Myocyte (in vitro differentiated cells): ENCODE measurements around the gene RHPN2. TPM values are rescaled to one million over a fixed set of nuclear protein-coding genes. Genes with fewer than 3 reads are reported as not detected.
A peak's percentile ranks its signal among the peaks of the same experiment; 100 is the strongest.
"Not testable (repeated sequence)": the region's sequence is repeated elsewhere in the genome, so short reads cannot be mapped to it uniquely, and the experiment has no call there.

Source experiments
- DNase-seq: peaks from one replicate; pipeline ENCODE4 v3.0.0-alpha.2; 2012; ENCODE audit warnings: low read depth
- total RNA-seq: library from RNA; depleted of rRNA; stranded (reverse); fragments of >200 nt; gene quantifications from 2 replicates; pipeline ENCODE4 v1.2.3, GENCODE V29; 2014

The RHPN2 gene
- total RNA-seq, 1 donor from 2014 or later: 13.9 TPM

DNA sequence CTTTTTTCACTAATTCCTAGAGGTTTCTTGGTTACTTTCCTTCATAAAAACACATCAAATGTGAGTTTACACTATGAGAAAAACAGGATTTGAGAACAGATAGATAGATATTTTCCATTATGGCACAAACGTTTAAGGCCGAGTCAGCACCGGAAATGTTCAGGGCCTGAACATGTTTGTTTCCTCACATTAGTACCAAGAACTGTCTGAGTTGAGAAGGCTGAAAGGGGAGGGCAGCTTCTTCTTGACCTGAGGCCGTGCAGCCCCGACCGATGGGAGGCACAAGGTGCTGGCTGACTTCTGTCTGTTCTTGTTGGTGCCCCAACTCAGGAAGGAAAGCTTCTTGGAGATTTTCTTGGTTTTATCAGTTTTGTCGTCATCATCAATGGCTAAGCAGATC, 84.9 kb downstream of the RHPN2 start:
- DNase-seq: not testable (repeated sequence)

DNA sequence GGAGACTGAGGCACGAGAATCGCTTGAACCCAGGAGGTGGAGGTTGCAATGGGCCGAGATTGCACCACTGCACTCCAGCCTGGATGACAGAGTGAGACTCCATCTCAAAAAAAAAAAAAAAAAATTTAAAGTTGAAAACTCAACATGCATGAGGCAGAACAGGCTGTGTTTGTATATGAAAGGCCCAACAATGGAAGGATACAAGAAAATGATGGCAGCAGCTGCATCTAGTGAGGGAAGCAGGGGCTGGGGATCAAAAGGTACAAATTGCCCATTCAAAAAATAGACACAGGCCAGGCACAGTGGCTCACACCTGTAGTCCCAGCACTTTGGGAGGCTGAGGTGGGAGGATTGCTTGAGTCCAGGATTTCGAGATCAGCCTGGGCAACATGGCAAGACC, 86.9 kb downstream of the RHPN2 start:
- DNase-seq: not testable (repeated sequence)

DNA sequence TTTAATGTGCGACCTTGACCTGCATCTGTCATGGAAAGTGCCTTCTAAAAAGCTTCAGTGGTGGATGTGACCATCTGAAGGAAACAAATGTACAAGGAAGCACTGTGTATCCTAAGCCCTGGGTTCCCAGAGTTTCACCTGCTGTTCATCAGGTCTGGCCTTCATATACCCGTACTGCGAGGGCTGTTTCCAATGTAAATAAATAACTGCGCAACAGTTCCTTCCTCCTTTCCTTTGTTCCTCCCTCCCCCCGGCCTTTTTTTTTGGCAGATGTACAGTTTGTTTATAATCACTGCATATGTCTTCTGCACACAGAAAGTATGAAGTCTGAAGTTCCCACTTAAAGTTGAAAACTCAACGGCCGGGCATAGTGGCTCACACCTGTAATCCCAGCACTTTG, 87.4 kb downstream of the RHPN2 start:
- no peak for DNase-seq

DNA sequence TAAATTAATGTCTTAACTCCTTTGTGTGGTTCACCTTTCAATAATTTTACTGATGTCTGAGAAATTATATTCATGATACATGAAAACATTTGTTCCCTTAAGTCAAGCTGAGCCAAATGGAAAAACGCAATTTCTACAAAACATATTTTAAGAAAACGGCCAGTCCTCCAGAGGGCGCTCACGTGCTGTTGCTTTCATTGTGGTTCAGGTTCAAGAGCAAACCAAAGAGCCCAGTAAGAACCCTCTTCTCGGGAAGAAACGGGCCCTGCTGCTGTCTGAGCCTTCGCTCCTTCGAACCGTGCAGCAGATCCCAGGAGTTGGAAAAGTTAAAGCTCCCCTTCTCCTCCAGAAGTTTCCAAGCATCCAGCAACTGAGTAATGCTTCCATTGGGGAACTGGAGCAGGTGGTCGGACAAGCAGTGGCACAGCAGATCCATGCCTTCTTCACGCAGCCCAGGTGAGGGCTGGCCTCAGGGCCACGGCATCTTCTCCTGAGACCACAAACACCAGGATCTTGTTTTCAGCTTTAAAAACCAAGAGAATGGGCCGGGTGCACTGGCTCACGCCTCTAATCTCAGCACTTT, 88.4 kb downstream of the RHPN2 start:
- peak; percentile 70 for DNase-seq

DNA sequence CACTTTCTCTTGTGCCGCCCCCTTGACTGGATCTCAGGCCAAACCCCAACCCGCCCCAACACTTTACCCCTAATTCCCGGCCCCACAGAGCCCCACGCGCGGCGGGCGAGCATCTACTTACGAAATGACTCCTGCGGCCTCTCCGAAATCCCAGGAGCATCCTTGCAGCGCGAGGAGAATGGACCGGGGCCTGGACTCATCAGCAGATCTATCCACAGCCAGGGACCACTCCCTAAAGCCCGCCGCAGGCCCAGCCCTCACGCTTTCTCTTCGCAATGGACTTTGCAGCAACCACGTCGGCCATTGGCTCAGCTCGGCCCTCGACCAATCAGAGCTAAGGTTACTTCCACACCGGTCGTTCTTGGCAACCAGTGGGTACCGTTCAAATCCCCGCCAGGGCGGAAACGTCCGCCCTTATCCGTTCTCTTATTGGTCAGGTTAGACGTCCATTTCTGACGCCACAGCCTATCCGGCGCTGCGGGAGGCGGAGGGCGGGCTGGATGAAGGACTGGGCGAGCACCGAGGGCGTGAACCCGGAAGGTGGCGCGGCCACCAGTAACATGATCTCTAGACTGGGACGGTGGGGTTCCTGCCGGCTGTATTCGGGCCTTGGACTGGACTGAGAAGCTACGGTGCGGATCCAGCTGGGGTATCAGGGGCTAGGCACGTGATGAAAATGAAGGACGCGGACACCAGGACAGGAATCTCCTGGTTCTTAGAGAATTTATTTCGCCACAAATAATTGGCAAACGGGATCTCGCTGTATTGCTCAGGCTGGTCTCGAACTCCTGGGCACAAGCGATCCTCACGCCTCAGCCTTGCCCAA, 92.8 kb downstream of the RHPN2 start, which contains the start of the genes CEP89 and FAAP24:
Gene CEP89, minus strand, starts transcription at position 244 of the 826 bp plus-strand sequence. Its CDS starts 84 bp downstream, at position 160.
Gene FAAP24, plus strand, starts transcription at position 528 of the 826 bp plus-strand sequence. CDS start 955 bp downstream, outside the sequence.
- peak; percentile 99 for DNase-seq

DNA sequence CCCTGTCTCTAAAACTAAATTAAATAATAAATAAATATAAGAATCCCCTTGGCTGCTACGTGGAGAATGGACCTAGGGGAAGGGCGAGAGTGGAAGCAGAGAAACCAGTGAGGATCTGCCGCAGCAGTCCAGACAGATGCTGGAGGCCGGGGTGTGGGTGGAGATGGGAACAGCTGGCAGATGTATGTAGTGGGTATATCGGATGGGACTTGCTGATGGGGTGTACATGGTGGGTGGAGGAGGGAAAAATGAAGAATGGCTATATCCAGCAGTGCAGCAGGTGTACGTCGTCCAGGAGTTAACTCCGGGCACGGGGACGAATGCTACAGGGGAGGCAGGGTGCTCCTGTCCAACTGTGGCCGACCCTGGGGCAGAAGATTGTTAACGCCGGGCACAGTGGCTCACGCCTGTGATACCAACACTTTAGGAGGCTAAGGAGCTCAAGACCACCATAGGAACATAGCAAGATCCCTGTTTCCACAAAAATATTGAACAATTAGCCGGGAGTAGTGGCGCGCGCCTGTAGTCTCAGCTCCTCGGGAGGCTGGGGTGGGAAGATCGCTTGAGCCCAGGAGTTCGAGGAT, 93.6 kb downstream of the RHPN2 start:
- no peak for DNase-seq

DNA sequence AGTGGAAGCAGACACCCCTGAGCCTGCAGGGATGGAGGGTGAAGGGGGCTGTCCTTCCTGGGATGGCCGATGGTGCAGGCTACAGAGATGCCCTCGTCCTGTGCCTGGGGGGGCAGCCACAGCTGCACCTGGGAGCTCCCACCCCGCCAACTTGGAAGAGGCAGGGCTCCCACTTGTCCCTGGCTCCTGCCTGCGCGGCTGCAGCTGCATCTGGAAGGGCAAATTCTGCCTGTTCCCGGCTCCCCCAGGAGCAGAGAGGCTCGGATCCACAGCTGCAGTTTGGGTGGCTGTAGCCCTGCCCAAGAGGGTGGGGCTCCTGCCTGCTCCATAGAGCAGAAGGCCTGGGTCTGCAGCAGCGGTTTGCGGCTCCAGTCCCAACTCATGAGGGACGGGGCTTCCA, 95.1 kb downstream of the RHPN2 start:
- DNase-seq: no peak

DNA sequence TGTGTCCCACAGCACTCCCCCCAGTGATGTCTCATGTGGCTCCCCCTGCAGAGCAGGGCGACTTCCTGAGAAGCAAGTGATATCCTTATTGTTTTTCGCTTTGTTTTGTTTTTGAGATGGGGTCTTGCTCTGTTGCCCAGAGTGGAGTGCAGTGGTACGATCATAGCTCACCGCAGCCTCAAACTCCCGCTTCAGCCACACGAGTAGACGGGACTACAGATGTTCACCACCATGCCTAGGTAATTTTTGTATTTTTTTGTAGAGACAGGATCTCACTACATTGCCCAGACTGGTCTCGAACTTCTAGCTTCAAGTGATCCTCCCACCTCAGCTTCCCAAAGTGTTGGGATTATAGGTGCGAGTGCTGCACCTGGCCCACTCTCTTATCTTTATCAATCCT, 97.9 kb downstream of the RHPN2 start:
- DNase-seq: no peak

DNA sequence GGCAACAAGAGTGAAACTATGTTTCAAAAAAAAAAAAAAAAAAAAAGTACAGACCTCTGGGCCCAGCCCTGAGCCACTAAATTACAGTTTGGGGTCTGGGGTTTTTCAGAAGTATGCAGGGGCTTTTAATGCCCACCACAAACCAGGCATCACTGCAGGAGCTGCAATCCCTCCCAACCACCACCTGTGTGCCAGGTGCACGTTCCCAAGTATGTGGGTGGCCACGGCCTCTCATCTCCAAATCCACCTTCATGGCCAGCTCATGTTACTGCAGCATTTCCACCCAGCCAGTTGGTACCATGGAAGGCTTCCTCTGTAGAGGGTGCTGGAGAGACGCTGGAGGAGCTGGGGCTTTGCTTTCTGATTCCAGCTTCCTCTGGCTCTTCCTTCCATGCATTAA, 119.4 kb downstream of the RHPN2 start:
- peak; percentile 5 for DNase-seq

DNA sequence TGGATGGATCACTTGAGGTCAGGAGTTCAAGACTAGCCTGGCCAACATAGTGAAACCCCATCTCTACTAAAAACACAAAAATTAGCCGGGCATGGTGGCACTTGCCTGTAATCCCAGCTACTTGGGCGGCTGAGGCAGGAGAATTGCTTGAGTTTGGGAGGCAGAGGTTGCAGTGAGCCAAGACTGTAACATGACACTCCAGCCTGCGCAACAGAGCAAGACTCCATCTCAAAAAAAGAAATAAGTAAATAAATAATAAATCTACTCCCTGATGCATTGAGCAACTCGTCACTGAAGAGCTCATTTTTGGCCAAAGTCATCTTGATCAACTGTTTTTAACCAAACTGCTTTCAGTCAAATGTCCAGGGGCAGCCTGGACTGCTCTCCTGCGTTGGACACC, 123.4 kb downstream of the RHPN2 start:
- not testable (repeated sequence) for DNase-seq

DNA sequence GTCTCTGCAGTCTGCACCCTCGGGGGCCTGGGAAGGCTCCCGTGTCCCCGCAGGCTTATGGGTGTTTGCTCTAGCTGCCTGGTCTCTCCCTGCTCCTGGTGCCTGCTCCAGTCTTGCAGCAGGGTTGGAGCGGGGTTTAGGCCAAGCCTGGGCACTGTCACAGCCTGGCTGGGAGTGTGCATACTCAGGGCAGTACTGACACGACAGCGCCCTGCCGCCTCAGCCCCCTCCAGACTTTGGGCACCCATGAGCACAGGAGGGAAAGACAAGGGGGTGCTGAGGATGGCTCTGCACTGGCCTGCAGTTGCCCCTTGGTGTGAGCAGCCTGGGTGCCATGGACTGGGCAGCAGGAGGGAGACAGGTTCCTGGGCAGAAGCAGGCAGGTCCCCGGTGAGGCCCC, 128.6 kb downstream of the RHPN2 start:
- DNase-seq: no peak

DNA sequence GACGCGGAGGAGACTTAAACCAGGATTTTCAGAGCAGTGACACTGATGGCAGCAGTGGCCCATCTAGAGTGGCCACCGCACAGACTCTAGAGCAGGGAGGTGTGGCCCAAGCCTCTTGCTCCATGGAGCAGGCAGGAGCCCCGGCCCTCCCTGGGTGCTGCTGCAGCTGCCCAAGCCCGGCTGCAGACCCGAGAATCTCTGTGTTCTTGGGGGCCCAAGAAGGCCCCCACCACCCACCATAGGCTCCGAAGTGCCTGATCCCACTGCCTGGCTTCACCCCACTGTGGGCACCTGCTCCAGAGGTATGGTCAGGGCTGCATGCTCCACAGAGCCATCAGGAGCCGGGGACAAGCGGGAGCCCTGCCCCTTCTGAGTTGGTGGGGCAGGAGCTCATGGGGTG, 129.1 kb downstream of the RHPN2 start:
- DNase-seq: no peak

DNA sequence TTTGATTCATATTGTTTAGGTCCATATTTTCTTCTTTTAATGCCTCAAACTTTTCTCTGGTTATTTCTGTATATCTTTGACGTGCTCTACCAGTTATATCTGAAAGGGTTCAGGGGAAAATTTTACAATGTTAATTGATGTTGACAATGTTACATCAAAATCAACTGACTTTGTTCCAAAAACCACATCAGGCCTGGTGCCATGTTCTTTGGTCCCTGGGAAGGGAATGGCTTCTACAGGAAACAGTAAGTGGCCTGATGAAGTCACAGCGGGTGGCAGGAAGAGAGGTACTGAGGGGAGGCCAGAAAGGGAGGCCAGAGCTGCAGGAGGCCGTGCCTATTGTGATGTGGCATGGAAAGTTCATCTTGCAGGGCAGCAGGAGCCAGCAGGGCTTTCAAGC, 131.1 kb downstream of the RHPN2 start:
- DNase-seq: no peak

DNA sequence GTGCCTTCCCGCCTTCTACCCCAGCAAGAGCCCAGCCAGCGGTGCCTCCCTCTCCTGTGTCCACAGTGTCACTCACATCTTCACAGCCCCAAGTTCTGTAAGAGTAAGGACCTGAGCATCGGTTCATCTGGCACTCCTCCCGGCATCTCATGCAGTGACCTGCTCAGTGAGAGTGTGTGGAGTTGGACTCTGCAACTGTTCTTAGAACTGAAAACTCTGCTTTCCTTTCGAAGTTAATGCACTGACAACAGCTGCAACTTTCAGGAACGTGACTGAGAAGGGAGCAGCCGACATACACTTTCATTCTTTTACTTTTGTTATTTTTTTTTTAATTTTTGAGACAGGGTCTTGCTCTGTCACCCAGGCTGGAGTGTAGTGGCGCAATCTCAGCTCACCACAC, 134.1 kb downstream of the RHPN2 start:
- no peak for DNase-seq

DNA sequence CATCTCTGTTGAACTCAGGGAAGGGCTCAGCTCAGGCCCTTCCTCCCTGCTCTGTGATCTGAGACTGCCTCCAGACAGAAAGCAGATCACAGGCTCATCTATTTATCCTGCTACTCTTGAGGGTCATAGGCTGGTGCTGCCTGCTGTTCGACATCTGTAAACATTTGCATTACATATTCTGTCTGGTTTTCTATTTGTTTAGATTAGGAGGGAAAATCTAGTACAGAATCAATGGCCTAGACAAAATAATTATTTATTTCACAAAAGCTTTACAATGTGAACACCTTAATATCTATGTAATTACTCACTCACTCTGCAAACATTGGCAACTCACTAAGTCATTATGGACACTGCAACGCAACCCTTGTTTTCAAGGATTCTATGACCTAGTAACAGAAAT, 135.9 kb downstream of the RHPN2 start:
- no peak for DNase-seq

Other genes with a start within 250 kb of the RHPN2 start
- gene SLC7A9, start 195.1 kb downstream of the RHPN2 start, total RNA-seq: not detected in 2 replicates
- gene CEP89, start 92.9 kb downstream of the RHPN2 start, total RNA-seq: 9.6 and 11.0 TPM in 2 replicates
- 2.0 and 4.1 TPM in 2 replicates for gene FAAP24, start 92.6 kb downstream of the RHPN2 start, total RNA-seq
- 5.4 and 6.2 TPM in 2 replicates for gene GPATCH1, start 16.3 kb upstream of the RHPN2 start, total RNA-seq
- gene WDR88, start 67.2 kb upstream of the RHPN2 start, total RNA-seq: not detected in 2 replicates
- 34.2 and 40.6 TPM in 2 replicates for gene LRP3, start 129.4 kb upstream of the RHPN2 start, total RNA-seq
- gene SLC7A10, start 161.0 kb upstream of the RHPN2 start, total RNA-seq: not detected in 2 replicates
- 0.86 and 1.6 TPM in 2 replicates for gene CEBPA, start 237.6 kb upstream of the RHPN2 start, total RNA-seq